A549 (cell line): ENCODE results near the gene LRRC1.

Source experiments
- CHD2 ChIP-seq: fragments of 150-350 bp; IDR thresholded peaks from 2 replicates; pipeline ENCODE4 v1.6.1; 2014; ENCODE audit warnings: low read length; ENCODE audit not compliant: partially characterized antibody
- CTCF ChIP-seq: fragments of >200 bp; sonication (Bioruptor Twin); formaldehyde crosslinking; IDR thresholded peaks from 3 replicates; pipeline ENCODE4 v1.5.1; 2016
- EP300 ChIP-seq, 2 experiments: fragments of >200 bp; sonication (Bioruptor Twin); formaldehyde crosslinking; IDR thresholded peaks; 2 replicates in 1 of 2; 3 replicates in 1 of 2; pipeline ENCODE4 v1.6.1; 2016 to 2017
- MAX ChIP-seq: IDR thresholded peaks from 2 replicates; pipeline ENCODE4 v1.6.1; 2012
- MAZ ChIP-seq: fragments of 150-350 bp; IDR thresholded peaks from 2 replicates; pipeline ENCODE4 v1.6.1; 2014; ENCODE audit warnings: antibody characterized with exemption, low read depth, low read length, borderline replicate concordance
- POLR2A ChIP-seq: IDR thresholded peaks from 2 replicates; pipeline ENCODE4 v1.6.1; 2012; ENCODE audit warnings: mild to moderate bottlenecking, low read length
- ZNF302 ChIP-seq: fragments of 250-450 bp; sonication (Bioruptor Pico); IDR thresholded peaks from 2 replicates; pipeline ENCODE4 v1.9.0; 2021; ENCODE audit warnings: inconsistent platforms, mild to moderate bottlenecking, moderate library complexity

- no peak for TF ChIP-seq EP300 (IDR thresholded peaks at IDR 0.05)
- no peak for TF ChIP-seq MAZ
- no peak for TF ChIP-seq POLR2A
- TF ChIP-seq CHD2: no peak
- TF ChIP-seq MAX: no peak
- no peak for TF ChIP-seq CTCF
- TF ChIP-seq ZNF302 (CRISPR knock-in tag): no peak
Measured at GRCh38 chr6:53956804-53957203, 162.0 kb downstream of the LRRC1 start.
